SK-N-SH (cell line): ENCODE data around the gene DENND5A. TPM values are rescaled to one million over a fixed set of nuclear protein-coding genes. Genes with fewer than 3 reads are reported as not detected.
A peak's percentile ranks its signal among the peaks of the same experiment; 100 is the strongest.

Experiments
- CTCF ChIA-PET: fragments of 300-600, 350-600 bp; formaldehyde crosslinking; extraction: SDS; loops from one replicate; lab custom pipeline; 2021; lab: Yijun Ruan, JAX
- POLR2A ChIA-PET: fragments of 350-600 bp; sonication (Branson Sonifier 250); formaldehyde crosslinking; extraction: SDS; loops from one replicate; lab custom pipeline; 2020; ENCODE audit warnings: antibody characterized with exemption, inconsistent platforms; lab: Yijun Ruan, JAX
- DNase-seq: peaks from one replicate; pipeline ENCODE4 v3.0.0; 2012
- H2AFZ ChIP-seq: fragments of 200-600 bp; sonication (generic); 2 replicates; pipeline ENCODE4 v1.8.1; 2016; ENCODE audit warnings: antibody characterized with exemption, mild to moderate bottlenecking, low read depth
- H3F3A ChIP-seq: fragments of 200-600 bp; sonication (generic); replicated peaks from 2 replicates; pipeline ENCODE3; 2016; ENCODE audit warnings: antibody characterized with exemption, mild to moderate bottlenecking; ENCODE audit not compliant: insufficient read depth
- H3K27ac ChIP-seq, 2 experiments: fragments of 200-500 bp in 1 of 2; fragments of 200-600 bp in 1 of 2; sonication (Bioruptor generic) in 1 of 2; sonication (generic), shearing (Covaris generic) in 1 of 2; 2 replicates each; pipeline versions ENCODE4 v1.5.1 to v1.6.1; 2014 to 2016; ENCODE audit warnings: low read depth in 2 of 2, inconsistent platforms in 1 of 2, low read length in 1 of 2, mild to moderate bottlenecking in 1 of 2, mixed read lengths in 1 of 2
- H3K27me3 ChIP-seq: fragments of 200-600 bp; sonication (generic), shearing (Covaris generic); 2 replicates; pipeline ENCODE4 v1.6.1; 2016; ENCODE audit warnings: mixed run types; ENCODE audit not compliant: insufficient read depth
- H3K36me3 ChIP-seq, 2 experiments: fragments of 200-500 bp in 1 of 2; fragments of 200-600 bp in 1 of 2; sonication (Bioruptor generic) in 1 of 2; sonication (generic) in 1 of 2; replicated peaks in 1 of 2; 2 replicates each; pipeline versions ENCODE3 to v1.5.1; 2014 to 2016; ENCODE audit warnings: low read length in 1 of 2, mild to moderate bottlenecking in 1 of 2; ENCODE audit not compliant: insufficient read depth in 2 of 2, control insufficient read depth in 1 of 2
- H3K4me1 ChIP-seq, 2 experiments: fragments of 200-500 bp in 1 of 2; fragments of 200-600 bp in 1 of 2; sonication (Bioruptor generic) in 1 of 2; sonication (generic), shearing (Covaris generic) in 1 of 2; 2 replicates each; pipeline versions ENCODE4 v1.5.1 to v1.6.1; 2014 to 2016; ENCODE audit warnings: low read depth in 1 of 2, low read length in 1 of 2, mixed run types in 1 of 2; ENCODE audit not compliant: insufficient read depth in 2 of 2, control insufficient read depth in 1 of 2
- H3K4me2 ChIP-seq: fragments of 200-600 bp; sonication (generic), shearing (Covaris generic); 2 replicates; pipeline ENCODE4 v1.6.1; 2017; ENCODE audit warnings: mixed run types
- H3K4me3 ChIP-seq, 2 experiments: fragments of 200-500 bp in 1 of 2; fragments of 200-600 bp in 1 of 2; sonication (Bioruptor generic) in 1 of 2; sonication (generic), shearing (Covaris generic) in 1 of 2; 2 replicates each; pipeline versions ENCODE4 v1.5.1 to v1.8.1; 2014 to 2016; ENCODE audit warnings: low read depth in 2 of 2, inconsistent platforms in 1 of 2, low read length in 1 of 2, mild to moderate bottlenecking in 1 of 2, mixed read lengths in 1 of 2, moderate library complexity in 1 of 2
- H3K79me2 ChIP-seq: fragments of 200-600 bp; sonication (generic); 2 replicates; pipeline ENCODE4 v1.8.1; 2017; ENCODE audit warnings: mild to moderate bottlenecking; ENCODE audit not compliant: insufficient read depth
- H3K9ac ChIP-seq: fragments of 200-600 bp; sonication (generic); 2 replicates; pipeline ENCODE4 v1.6.1; 2017; ENCODE audit warnings: mixed run types
- H3K9me2 ChIP-seq: fragments of 200-600 bp; sonication (generic); 2 replicates; pipeline ENCODE4 v1.6.1; 2017; ENCODE audit warnings: mixed run types
- H3K9me3 ChIP-seq: fragments of 200-600 bp; sonication (generic); 2 replicates; pipeline ENCODE4 v1.6.1; 2017; ENCODE audit warnings: mixed run types, mild to moderate bottlenecking, moderate library complexity
- H4K20me1 ChIP-seq: fragments of 200-600 bp; sonication (generic); 2 replicates; pipeline ENCODE4 v1.6.1; 2017; ENCODE audit warnings: mild to moderate bottlenecking, mixed run types; ENCODE audit not compliant: insufficient read depth
- CHD2 ChIP-seq: fragments of 150-350 bp; IDR thresholded peaks from 2 replicates; pipeline ENCODE4 v1.6.1; 2018; ENCODE audit warnings: low read length; ENCODE audit not compliant: partially characterized antibody
- MXI1 ChIP-seq: IDR thresholded peaks from 2 replicates; pipeline ENCODE4 v1.6.1; 2012; ENCODE audit warnings: mild to moderate bottlenecking, low read depth, low read length, improper control_type of control experiment
- NFIC ChIP-seq: IDR thresholded peaks from 2 replicates; pipeline ENCODE4 v1.4.0; 2012; ENCODE audit warnings: borderline replicate concordance
- RFX5 ChIP-seq: IDR thresholded peaks from 2 replicates; pipeline ENCODE4 v1.6.1; 2012; ENCODE audit warnings: mild to moderate bottlenecking, improper control_type of control experiment, low read length
- RXRA ChIP-seq: IDR thresholded peaks from 2 replicates; pipeline ENCODE4 v1.4.0; 2012; ENCODE audit warnings: low read depth, mild to moderate bottlenecking, borderline replicate concordance
- SIN3A ChIP-seq: IDR thresholded peaks from 2 replicates; pipeline ENCODE4 v1.6.1; 2012; ENCODE audit warnings: low read depth, mild to moderate bottlenecking, low read length, moderate library complexity, borderline replicate concordance
- TAF1 ChIP-seq: IDR thresholded peaks from 2 replicates; pipeline ENCODE4 v1.6.1; 2012; ENCODE audit warnings: low read depth, mild to moderate bottlenecking, low read length, moderate library complexity, borderline replicate concordance
- TEAD4 ChIP-seq: IDR thresholded peaks from 2 replicates; pipeline ENCODE4 v1.4.0; 2012; ENCODE audit warnings: mild to moderate bottlenecking, borderline replicate concordance; ENCODE audit not compliant: insufficient read depth
- WGBS: methylation state at CpG from one replicate; pipeline ENCODE4 v1.1.6; 2017; ENCODE audit warnings: low lambda C conversion rate; 5-methylcytosine and 5-hydroxymethylcytosine counted together
- polyA plus RNA-seq, 3 experiments: library from polyadenylated mRNA; depleted of rRNA; stranded (reverse); fragments of >200 nt; gene quantifications; 2 replicates each; pipeline ENCODE4 v1.2.3, GENCODE V29; 2012
- TF ChIP-seq, protein P1 (sequence below): IDR thresholded peaks from 2 replicates; pipeline ENCODE4; 2012
- TF ChIP-seq, protein P2 (sequence below): fragments of 150-350 bp; IDR thresholded peaks from 2 replicates; pipeline ENCODE4 v1.6.1; 2016; ENCODE audit warnings: mild to moderate bottlenecking, low read depth, low read length

Gene DENND5A
- polyA plus RNA-seq, 1 of the 3 experiments (the other 2 are of a cell fraction) = 110 TPM

DNA sequence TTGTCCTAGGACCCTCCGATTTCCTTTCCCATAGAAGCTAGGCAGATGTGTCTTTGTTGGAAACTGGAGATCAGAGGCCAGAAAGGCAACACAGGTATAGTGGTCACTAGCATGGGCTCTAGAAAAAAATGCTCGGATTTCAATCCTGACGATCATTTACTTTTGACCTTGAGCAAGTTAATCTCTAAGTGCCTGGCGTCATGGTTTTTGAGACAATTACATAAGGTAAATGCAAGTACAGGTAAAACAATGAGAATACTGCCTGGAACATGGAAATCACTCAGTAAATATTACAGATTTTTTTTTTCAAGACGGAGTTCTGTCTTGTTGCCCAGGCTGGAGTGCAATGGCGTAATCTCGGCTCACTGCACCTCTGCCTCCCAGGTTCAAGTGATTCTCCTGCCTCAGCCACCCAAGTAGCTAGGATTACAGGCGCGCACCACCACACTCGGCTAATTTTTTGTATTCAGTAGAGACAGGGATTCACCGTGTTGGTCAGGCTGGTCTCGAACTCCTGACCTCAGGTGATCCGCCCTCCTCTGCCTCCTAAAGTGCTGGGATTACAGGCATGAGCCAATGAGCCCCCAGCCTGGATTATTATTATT is 1.1 kb upstream of the DENND5A start:
- Histone ChIP-seq H3K4me3 (no peak overlapping the region; a peak in 1 of 4 replicates), H3K79me2 (peaks cover 37% of the 10 kb centered on the region), H3K9me3 (no peaks in the 10 kb centered on the region), H3K4me2 (peak overlapping the region; percentile 79), H3F3A (peaks cover 18% of the 10 kb centered on the region), H3K9me2 (no peaks in the 10 kb centered on the region), H3K27me3 (no peaks in the 10 kb centered on the region), H3K9ac (no peak overlapping the region), H3K27ac (no peak overlapping the region), H2AFZ (no peak overlapping the region), H3K4me1 (peaks cover 5 to 10% of the 10 kb centered on the region in 2 experiments; a peak in 3 of 4 replicates), H4K20me1 (peaks cover 20% of the 10 kb centered on the region), H3K36me3 (no peaks in the 10 kb centered on the region)
- WGBS = 96% methylated on average over 13 of the region's 13 CpGs
- TF ChIP-seq RFX5 (no peak), TEAD4 (no peak)
- TF ChIP-seq, protein P1, sequence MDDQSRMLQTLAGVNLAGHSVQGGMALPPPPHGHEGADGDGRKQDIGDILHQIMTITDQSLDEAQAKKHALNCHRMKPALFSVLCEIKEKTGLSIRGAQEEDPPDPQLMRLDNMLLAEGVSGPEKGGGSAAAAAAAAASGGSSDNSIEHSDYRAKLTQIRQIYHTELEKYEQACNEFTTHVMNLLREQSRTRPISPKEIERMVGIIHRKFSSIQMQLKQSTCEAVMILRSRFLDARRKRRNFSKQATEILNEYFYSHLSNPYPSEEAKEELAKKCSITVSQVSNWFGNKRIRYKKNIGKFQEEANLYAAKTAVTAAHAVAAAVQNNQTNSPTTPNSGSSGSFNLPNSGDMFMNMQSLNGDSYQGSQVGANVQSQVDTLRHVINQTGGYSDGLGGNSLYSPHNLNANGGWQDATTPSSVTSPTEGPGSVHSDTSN = no peak
- TF ChIP-seq, protein P2, sequence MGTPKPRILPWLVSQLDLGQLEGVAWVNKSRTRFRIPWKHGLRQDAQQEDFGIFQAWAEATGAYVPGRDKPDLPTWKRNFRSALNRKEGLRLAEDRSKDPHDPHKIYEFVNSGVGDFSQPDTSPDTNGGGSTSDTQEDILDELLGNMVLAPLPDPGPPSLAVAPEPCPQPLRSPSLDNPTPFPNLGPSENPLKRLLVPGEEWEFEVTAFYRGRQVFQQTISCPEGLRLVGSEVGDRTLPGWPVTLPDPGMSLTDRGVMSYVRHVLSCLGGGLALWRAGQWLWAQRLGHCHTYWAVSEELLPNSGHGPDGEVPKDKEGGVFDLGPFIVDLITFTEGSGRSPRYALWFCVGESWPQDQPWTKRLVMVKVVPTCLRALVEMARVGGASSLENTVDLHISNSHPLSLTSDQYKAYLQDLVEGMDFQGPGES = no peak
- POLR2A ChIA-PET = interaction anchor here (0.8 to 2.1 kb wide), 3 partner anchors 7 to 194 kb away, joined by 3 to 11 read pairs (median 5); partner anchors contain the start of gene ZNF143
- CTCF ChIA-PET = interaction anchor here (0.6 to 1.1 kb wide), 3 partner anchors 101 to 352 kb away, joined by 3 read pairs; no protein-coding TSS in a partner anchor
- no peak for DNase-seq

DNA sequence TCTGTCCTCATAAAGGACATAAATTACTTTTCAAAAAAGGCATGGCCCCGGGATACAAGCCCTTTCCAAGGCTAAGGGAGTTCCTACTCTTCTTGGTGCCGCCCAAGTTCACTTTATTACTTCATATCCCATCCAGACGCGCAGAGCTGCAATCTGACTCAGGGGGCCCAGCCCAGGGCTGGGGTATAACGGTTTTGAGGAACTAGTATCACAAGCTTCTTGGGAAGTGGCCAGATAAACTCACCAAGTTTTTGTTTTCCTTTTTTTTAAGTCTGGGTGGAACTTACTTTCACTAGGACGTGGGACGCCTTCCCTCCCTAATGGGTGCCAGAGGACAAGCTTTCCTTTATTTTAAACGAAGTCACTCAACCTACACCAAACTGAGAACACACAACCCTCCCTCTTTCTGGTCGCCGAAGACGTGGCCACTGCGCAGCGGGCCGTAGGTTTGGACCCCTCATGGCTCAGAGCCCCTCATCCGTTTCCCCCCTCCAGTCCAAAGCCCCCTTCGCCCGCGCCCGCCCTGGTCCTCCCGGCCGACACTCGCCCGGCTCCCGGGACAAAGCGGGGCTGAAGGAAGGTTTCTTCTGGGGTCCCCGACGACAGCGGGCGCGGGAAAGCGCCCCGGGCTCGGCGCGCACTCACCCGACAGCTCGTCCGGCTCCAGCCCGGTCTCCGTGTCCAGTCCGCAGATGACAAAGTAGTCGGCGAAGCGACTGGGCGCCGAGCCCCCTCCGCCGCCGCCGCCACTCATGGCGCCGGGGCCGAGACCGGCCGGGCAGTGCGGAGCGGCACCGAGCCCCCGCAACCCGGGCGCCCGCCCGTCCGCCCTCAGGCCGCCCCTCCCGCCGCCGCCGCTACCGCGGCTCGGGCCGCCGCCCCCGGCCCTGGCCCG is 587 bp downstream of the DENND5A start:
- H2AFZ ChIP-seq = no peak overlapping the region
- peak overlapping the region; percentile 84 for H3K4me2 ChIP-seq
- H3K9ac ChIP-seq = peak overlapping the region; percentile 97
- H3F3A ChIP-seq = peaks cover 18% of the 10 kb centered on the region
- peaks cover 53% of the 10 kb centered on the region for H3K79me2 ChIP-seq
- no peak for TF ChIP-seq RXRA
- TF ChIP-seq, protein P2 = no peak
- 0 out of 2 replicates have a peak, but pooled peaks have one; percentile 25 for TF ChIP-seq TAF1
- TF ChIP-seq SIN3A = 0 out of 2 replicates have a peak, but pooled peaks have one; percentile 1
- TF ChIP-seq CHD2 = no peak
- no peak for TF ChIP-seq NFIC
- TF ChIP-seq MXI1 = peak; percentile 45; the same call in 1 of the 2 replicates
- TF ChIP-seq, all 33 proteins: peak for 3
- Histone ChIP-seq H4K20me1 (peaks cover 37% of the 10 kb centered on the region), H3K27me3 (no peaks in the 10 kb centered on the region), H3K4me3 (peak overlapping the region; percentile 73 to 79), H3K9me2 (no peaks in the 10 kb centered on the region), H3K36me3 (no peaks in the 10 kb centered on the region), H3K27ac (peak overlapping the region; percentile 77 to 83), H3K4me1 (peaks cover 5 to 20% of the 10 kb centered on the region in 2 experiments; a peak in 3 of 4 replicates), H3K9me3 (no peaks in the 10 kb centered on the region)
- ChIA-PET POLR2A (interaction anchor here (0.7 to 2.1 kb wide), 7 partner anchors 9 to 196 kb away, joined by 3 to 11 read pairs (median 3); partner anchors contain the start of gene ZNF143), CTCF (interaction anchor here (0.9 kb wide), 1 partner anchor 242 kb away, joined by 3 read pairs; no protein-coding TSS in a partner anchor)
- peak; percentile 60 for DNase-seq
- WGBS = 1% methylated on average over 15 of the region's 76 CpGs
